Measurements from ENCODE around the gene ZNF605. TPM values are rescaled to one million over a fixed set of nuclear protein-coding genes. Genes with fewer than 3 reads are reported as not detected.
A peak's percentile ranks its signal among the peaks of the same experiment; 100 is the strongest.

The ZNF605 gene
- total RNA-seq, 1 experiment from 2014 or later = 8.6 TPM

- H3K9me3 ChIP-seq (ENCODE audit: low read length) = peaks cover 68% of the 10 kb centered on the region
- peaks cover 56% of the 10 kb centered on the region for H3K36me3 ChIP-seq (ENCODE audit: low read depth, low read length)
- CTCF ChIA-PET = no interaction called here
- no peak overlapping the region for H3K9ac ChIP-seq (ENCODE audit: low read length)
- DNase-seq (no peak), ATAC-seq (no peak)
- H4K20me1 ChIP-seq (ENCODE audit: low read length) = no peaks in the 10 kb centered on the region
- intact Hi-C loops (cut with micrococcal nuclease) = no loop called here
- TF ChIP-seq CTCF (conservative IDR thresholded peaks at IDR 0.05; ENCODE audit: low read depth, low read length) (peak; percentile 49), EZH2 (IDR thresholded peaks at IDR 0.05; ENCODE audit: low read length, unreplicated experiment) (no peak)
- H3K4me3 ChIP-seq (ENCODE audit: low read length) = no peak overlapping the region
- no peaks in the 10 kb centered on the region for H3K27me3 ChIP-seq (ENCODE audit: low read length)
- H3K4me2 ChIP-seq (ENCODE audit: low read length) = no peak overlapping the region
- H3K9me2 ChIP-seq (replicated peaks; ENCODE audit: low read length) = no peaks in the 10 kb centered on the region
- BruUV-seq (replicated peaks) = no TSS peak
- H2AFZ ChIP-seq (ENCODE audit: low read length) = no peak overlapping the region
- POLR2A ChIA-PET (ENCODE audit: unreplicated experiment) = no interaction called here
- H3K4me1 ChIP-seq (ENCODE audit: insufficient read depth, low read length) = no peaks in the 10 kb centered on the region
- H3K27ac ChIP-seq (ENCODE audit: low read length) = no peak overlapping the region
- no peaks in the 10 kb centered on the region for H3F3A ChIP-seq (ENCODE audit: low read length, unreplicated experiment)
- no peaks in the 10 kb centered on the region for H3K79me2 ChIP-seq (ENCODE audit: low read length)
Observed at GRCh38 chr12:132921685-132922084, 34.4 kb downstream of the ZNF605 start.

- H3K4me1 ChIP-seq (ENCODE audit: insufficient read depth, low read length) = no peaks in the 10 kb centered on the region
- BruUV-seq (replicated peaks) = no TSS peak
- H3K27ac ChIP-seq (ENCODE audit: low read length) = no peak overlapping the region
- CTCF ChIA-PET = no interaction called here
- DNase-seq (no peak), ATAC-seq (no peak)
- TF ChIP-seq EZH2phosphoT487 (IDR thresholded peaks at IDR 0.05; ENCODE audit: borderline replicate concordance, low read length) (no peak), EZH2 (IDR thresholded peaks at IDR 0.05; ENCODE audit: low read length, unreplicated experiment) (no peak), CTCF (conservative IDR thresholded peaks at IDR 0.05; ENCODE audit: low read depth, low read length) (no peak)
- no peaks in the 10 kb centered on the region for H3K9me2 ChIP-seq (replicated peaks; ENCODE audit: low read length)
- POLR2A ChIA-PET (ENCODE audit: unreplicated experiment) = no interaction called here
- H3K27me3 ChIP-seq (ENCODE audit: low read length) = no peaks in the 10 kb centered on the region
- H3K4me2 ChIP-seq (ENCODE audit: low read length) = no peak overlapping the region
- no peaks in the 10 kb centered on the region for H3K79me2 ChIP-seq (ENCODE audit: low read length)
- intact Hi-C loops (cut with micrococcal nuclease) = no loop called here
- no peak overlapping the region for H3K9ac ChIP-seq (ENCODE audit: low read length)
- peaks cover 57% of the 10 kb centered on the region for H3K9me3 ChIP-seq (ENCODE audit: low read length)
- no peaks in the 10 kb centered on the region for H3F3A ChIP-seq (ENCODE audit: low read length, unreplicated experiment)
- H3K4me3 ChIP-seq (ENCODE audit: low read length) = no peak overlapping the region
- H2AFZ ChIP-seq (ENCODE audit: low read length) = no peak overlapping the region
- peaks cover 46% of the 10 kb centered on the region; the same call in 1 of the 2 replicates for H3K36me3 ChIP-seq (ENCODE audit: low read depth, low read length)
- H4K20me1 ChIP-seq (ENCODE audit: low read length) = no peaks in the 10 kb centered on the region
Observed at GRCh38 chr12:132918680-132919079, 37.4 kb downstream of the ZNF605 start.

- intact Hi-C loops (cut with micrococcal nuclease) = loop anchor here (2.0 kb wide), 1 partner anchor 48 kb away; the partner anchor contains the start of gene ZNF605
- Histone ChIP-seq H2AFZ (ENCODE audit: low read length) (peak overlapping the region; percentile 90), H3K79me2 (ENCODE audit: low read length) (no peaks in the 10 kb centered on the region), H3K27me3 (ENCODE audit: low read length) (no peaks in the 10 kb centered on the region), H3K36me3 (ENCODE audit: low read depth, low read length) (peaks cover 13% of the 10 kb centered on the region), H3K9me3 (ENCODE audit: low read length) (peaks cover 24% of the 10 kb centered on the region), H4K20me1 (ENCODE audit: low read length) (no peaks in the 10 kb centered on the region), H3K27ac (ENCODE audit: low read length) (peak overlapping the region; percentile 52), H3K4me3 (ENCODE audit: low read length) (peak overlapping the region; percentile 76), H3K9me2 (replicated peaks; ENCODE audit: low read length) (no peaks in the 10 kb centered on the region), H3F3A (ENCODE audit: low read length, unreplicated experiment) (no peaks in the 10 kb centered on the region), H3K4me2 (ENCODE audit: low read length) (peak overlapping the region; percentile 84), H3K9ac (ENCODE audit: low read length) (peak overlapping the region; percentile 77), H3K4me1 (ENCODE audit: insufficient read depth, low read length) (peaks cover 3% of the 10 kb centered on the region; the same call in 1 of the 2 replicates)
- CTCF ChIA-PET = no interaction called here
- POLR2A ChIA-PET (ENCODE audit: unreplicated experiment) = interaction anchor here (0.6 to 0.7 kb wide), 2 partner anchors 22 to 33 kb away, joined by 3 to 4 read pairs; no protein-coding TSS in a partner anchor
- TF ChIP-seq EZH2 (IDR thresholded peaks at IDR 0.05; ENCODE audit: low read length, unreplicated experiment) (no peak), CTCF (conservative IDR thresholded peaks at IDR 0.05; ENCODE audit: low read depth, low read length) (no peak), EZH2phosphoT487 (IDR thresholded peaks at IDR 0.05; ENCODE audit: borderline replicate concordance, low read length) (no peak)
- ATAC-seq (peak; percentile 2), DNase-seq (no peak)
- TSS peak; percentile 87 for BruUV-seq (replicated peaks)
Observed at GRCh38 chr12:132909030-132909368, 47.1 kb downstream of the ZNF605 start.

Data from PC-3 (cell line).